LoVo (cell line): Measurements from ENCODE around the gene KSR2.

Experiments
- DNase-seq: peaks from one replicate; pipeline ENCODE4 v3.0.0-alpha.2; 2016; ENCODE audit warnings: low spot score

Gene KSR2

GRCh38 chr12:117692512-117692911 is 276.3 kb downstream of the KSR2 start:
- DNase-seq, result no peak

GRCh38 chr12:117689857-117690256 is 278.9 kb downstream of the KSR2 start:
- no peak for DNase-seq

- DNase-seq, result no peak
These were observed 280.3 kb downstream of the KSR2 start for GRCh38 chr12:117688446-117688845.

- peak; percentile 53 for DNase-seq
These were observed 281.8 kb downstream of the KSR2 start for GRCh38 chr12:117686911-117687377.

GRCh38 chr12:117686210-117686609 is 282.6 kb downstream of the KSR2 start:
- DNase-seq, result no peak

GRCh38 chr12:117685110-117685926 is 283.5 kb downstream of the KSR2 start:
- DNase-seq, result peak; percentile 42

- DNase-seq, result no peak
These were observed 284.3 kb downstream of the KSR2 start for GRCh38 chr12:117684471-117684870.

- no peak for DNase-seq
These were observed 288.5 kb downstream of the KSR2 start for GRCh38 chr12:117680312-117680711.

GRCh38 chr12:117679776-117680175 is 289.0 kb downstream of the KSR2 start:
- no peak for DNase-seq

- DNase-seq, result no peak
These were observed 294.0 kb downstream of the KSR2 start for GRCh38 chr12:117674763-117675162.

GRCh38 chr12:117674313-117674712 is 294.5 kb downstream of the KSR2 start:
- no peak for DNase-seq

GRCh38 chr12:117671734-117672133 is 297.1 kb downstream of the KSR2 start:
- no peak for DNase-seq

GRCh38 chr12:117664169-117664568 is 304.6 kb downstream of the KSR2 start:
- no peak for DNase-seq

- DNase-seq, result peak; percentile 36
These were observed 306.0 kb downstream of the KSR2 start for GRCh38 chr12:117662620-117663395.

- DNase-seq, result no peak
These were observed 306.6 kb downstream of the KSR2 start for GRCh38 chr12:117662220-117662619.

- DNase-seq, result no peak
These were observed 307.3 kb downstream of the KSR2 start for GRCh38 chr12:117661471-117661870.

- DNase-seq, result no peak
These were observed 307.9 kb downstream of the KSR2 start for GRCh38 chr12:117660896-117661295.

- no peak for DNase-seq
These were observed 310.6 kb downstream of the KSR2 start for GRCh38 chr12:117658226-117658625.

- DNase-seq, result no peak
These were observed 319.0 kb downstream of the KSR2 start for GRCh38 chr12:117649796-117650195.

- no peak for DNase-seq
These were observed 322.3 kb downstream of the KSR2 start for GRCh38 chr12:117646520-117646919.

GRCh38 chr12:117645473-117645872 is 323.3 kb downstream of the KSR2 start:
- no peak for DNase-seq

GRCh38 chr12:117643971-117644370 is 324.8 kb downstream of the KSR2 start:
- DNase-seq, result no peak

GRCh38 chr12:117641885-117642284 is 326.9 kb downstream of the KSR2 start:
- DNase-seq, result no peak
